OCI-LY3 (cell line): ENCODE data around the gene SMYD3.

Experiments
- EZH2phosphoT487 ChIP-seq: fragments of 200-600 bp; shearing (Covaris generic); IDR thresholded peaks from 2 replicates; pipeline ENCODE4 v1.6.1; 2018; ENCODE audit warnings: antibody characterized with exemption, mixed run types, low read depth
- TF ChIP-seq, protein P1 (sequence below): fragments of 200-600, 300-600 bp; sonication (generic); IDR thresholded peaks from 2 replicates; pipeline ENCODE4 v1.5.1; 2014; ENCODE audit warnings: antibody characterized with exemption, low read length, low read depth

DNA sequence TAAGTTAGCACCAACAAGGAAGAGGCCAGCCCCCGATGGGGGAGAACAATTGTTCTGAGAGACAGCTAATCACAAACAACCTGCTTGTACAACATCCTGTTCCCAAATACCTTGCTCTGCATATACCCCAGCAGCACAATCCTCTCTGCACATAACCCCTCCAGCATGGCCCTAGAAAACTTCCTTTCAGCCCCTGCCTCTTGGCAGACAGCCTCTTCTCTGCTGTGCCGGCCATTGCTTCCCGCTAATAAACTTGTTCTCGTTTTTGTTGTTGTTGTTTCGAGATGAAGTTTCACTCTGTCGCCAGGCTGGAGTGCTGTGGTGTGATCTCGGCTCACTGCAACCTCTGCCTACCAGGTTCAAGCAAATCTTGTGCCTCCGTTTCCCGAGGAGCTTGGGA is 392.7 kb downstream of the SMYD3 start:
- TF ChIP-seq, protein P1, sequence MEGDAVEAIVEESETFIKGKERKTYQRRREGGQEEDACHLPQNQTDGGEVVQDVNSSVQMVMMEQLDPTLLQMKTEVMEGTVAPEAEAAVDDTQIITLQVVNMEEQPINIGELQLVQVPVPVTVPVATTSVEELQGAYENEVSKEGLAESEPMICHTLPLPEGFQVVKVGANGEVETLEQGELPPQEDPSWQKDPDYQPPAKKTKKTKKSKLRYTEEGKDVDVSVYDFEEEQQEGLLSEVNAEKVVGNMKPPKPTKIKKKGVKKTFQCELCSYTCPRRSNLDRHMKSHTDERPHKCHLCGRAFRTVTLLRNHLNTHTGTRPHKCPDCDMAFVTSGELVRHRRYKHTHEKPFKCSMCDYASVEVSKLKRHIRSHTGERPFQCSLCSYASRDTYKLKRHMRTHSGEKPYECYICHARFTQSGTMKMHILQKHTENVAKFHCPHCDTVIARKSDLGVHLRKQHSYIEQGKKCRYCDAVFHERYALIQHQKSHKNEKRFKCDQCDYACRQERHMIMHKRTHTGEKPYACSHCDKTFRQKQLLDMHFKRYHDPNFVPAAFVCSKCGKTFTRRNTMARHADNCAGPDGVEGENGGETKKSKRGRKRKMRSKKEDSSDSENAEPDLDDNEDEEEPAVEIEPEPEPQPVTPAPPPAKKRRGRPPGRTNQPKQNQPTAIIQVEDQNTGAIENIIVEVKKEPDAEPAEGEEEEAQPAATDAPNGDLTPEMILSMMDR, result no peak
- TF ChIP-seq EZH2phosphoT487, result no peak
